HEK293 (cell line): ENCODE data around the gene TMEM170B.

Experiments
- CTCF ChIA-PET: fragments of 350-600 bp; formaldehyde crosslinking; extraction: SDS; loops from one replicate; lab custom pipeline; 2021; ENCODE audit warnings: antibody characterized with exemption; lab: Yijun Ruan, JAX
- POLR2A ChIA-PET: fragments of 300-600 bp; formaldehyde crosslinking; extraction: SDS; loops from one replicate; lab custom pipeline; 2020; ENCODE audit warnings: antibody characterized with exemption, inconsistent platforms; lab: Yijun Ruan, JAX
- H3K27ac ChIP-seq: fragments of 200-500 bp; sonication (Bioruptor generic); 2 replicates; pipeline ENCODE4 v1.5.1; 2014; ENCODE audit warnings: low read depth, low read length, control low read depth, inconsistent platforms; ENCODE audit errors: extremely low read depth
- H3K36me3 ChIP-seq, 2 experiments: fragments of 200-500 bp in 1 of 2; sonication (Bioruptor generic) in 1 of 2; 1 replicate in 1 of 2; 2 replicates in 1 of 2; pipeline ENCODE4 v1.5.1; 2014 to 2017; ENCODE audit warnings: inconsistent platforms in 2 of 2, low read length in 2 of 2; ENCODE audit not compliant: control insufficient read depth in 2 of 2, insufficient read depth in 1 of 2
- H3K4me1 ChIP-seq: fragments of 200-500 bp; sonication (Bioruptor generic); 2 replicates; pipeline ENCODE4 v1.5.1; 2014; ENCODE audit warnings: mild to moderate bottlenecking, low read length, inconsistent platforms; ENCODE audit not compliant: control insufficient read depth, insufficient read depth
- H3K4me3 ChIP-seq: 2 replicates; pipeline ENCODE4 v1.5.1; 2011; ENCODE audit warnings: low read depth, mild to moderate bottlenecking, control low read depth, low read length, moderate library complexity
- H3K9me3 ChIP-seq: fragments of 200-500 bp; sonication (Bioruptor generic); 2 replicates; pipeline ENCODE4 v1.5.1; 2014; ENCODE audit warnings: low read depth, low read length, inconsistent platforms; ENCODE audit not compliant: control insufficient read depth, insufficient read depth
- ATF2 ChIP-seq: fragments of 450-650 bp; formaldehyde crosslinking; IDR thresholded peaks from 2 replicates; pipeline ENCODE4 v1.5.1; 2016; ENCODE audit warnings: missing biosample characterization, missing genetic modification characterization, low read depth
- EGR2 ChIP-seq: fragments of 450-650 bp; formaldehyde crosslinking; IDR thresholded peaks from 2 replicates; pipeline ENCODE4 v1.5.1; 2016; ENCODE audit warnings: low read depth, missing biosample characterization, missing genetic modification characterization
- GFI1B ChIP-seq: fragments of 450-650 bp; formaldehyde crosslinking; IDR thresholded peaks from 2 replicates; pipeline ENCODE4 v1.5.1; 2016; ENCODE audit warnings: missing biosample characterization, missing genetic modification characterization
- ZBTB21 ChIP-seq: fragments of 450-650 bp; formaldehyde crosslinking; IDR thresholded peaks from 2 replicates; pipeline ENCODE4 v1.5.1; 2017; ENCODE audit warnings: missing biosample characterization, missing genetic modification characterization
- ZFHX2 ChIP-seq: fragments of 450-650 bp; formaldehyde crosslinking; conservative IDR thresholded peaks from 2 replicates; pipeline ENCODE4 v1.5.1; 2016; ENCODE audit warnings: missing biosample characterization, missing genetic modification characterization
- ZFP69B ChIP-seq: fragments of 450-650 bp; formaldehyde crosslinking; IDR thresholded peaks from 2 replicates; pipeline ENCODE4 v1.5.1; 2016; ENCODE audit warnings: missing biosample characterization, missing genetic modification characterization
- ZNF221 ChIP-seq: fragments of 450-650 bp; formaldehyde crosslinking; IDR thresholded peaks from 2 replicates; pipeline ENCODE4 v1.5.1; 2017; ENCODE audit warnings: missing biosample characterization, missing genetic modification characterization, borderline replicate concordance
- ZNF266 ChIP-seq: fragments of 450-650 bp; formaldehyde crosslinking; IDR thresholded peaks from 2 replicates; pipeline ENCODE4 v1.5.1; 2016; ENCODE audit warnings: missing biosample characterization, missing genetic modification characterization, low read depth
- ZNF629 ChIP-seq: fragments of 450-650 bp; formaldehyde crosslinking; IDR thresholded peaks from 2 replicates; pipeline ENCODE4 v1.5.1; 2017; ENCODE audit warnings: missing biosample characterization, missing genetic modification characterization
- ZNF692 ChIP-seq: fragments of 450-650 bp; formaldehyde crosslinking; IDR thresholded peaks from 2 replicates; pipeline ENCODE4 v1.5.1; 2016; ENCODE audit warnings: missing biosample characterization, missing genetic modification characterization
- ZNF707 ChIP-seq: fragments of 450-650 bp; formaldehyde crosslinking; IDR thresholded peaks from 2 replicates; pipeline ENCODE4 v1.5.1; 2016; ENCODE audit warnings: missing biosample characterization, missing genetic modification characterization
- ZNF843 ChIP-seq: fragments of 450-650 bp; formaldehyde crosslinking; IDR thresholded peaks from 2 replicates; pipeline ENCODE4 v1.5.1; 2016; ENCODE audit warnings: missing biosample characterization, missing genetic modification characterization
- ZSCAN16 ChIP-seq: fragments of 450-650 bp; formaldehyde crosslinking; IDR thresholded peaks from 2 replicates; pipeline ENCODE4 v1.5.1; 2016; ENCODE audit warnings: missing biosample characterization, missing genetic modification characterization
- ZSCAN4 ChIP-seq: fragments of 450-650 bp; formaldehyde crosslinking; IDR thresholded peaks from 2 replicates; pipeline ENCODE4 v1.5.1; 2017; ENCODE audit warnings: missing biosample characterization, missing genetic modification characterization

The TMEM170B gene

GRCh38 chr6:11491596-11492463 lies 45.7 kb upstream of the TMEM170B start:
- POLR2A ChIA-PET = no interaction called here
- no peaks in the 10 kb centered on the region for H3K36me3 ChIP-seq
- no peaks in the 10 kb centered on the region for H3K4me1 ChIP-seq
- TF ChIP-seq ZNF707 (tag by site-specific recombination) (no peak), ZSCAN4 (tag by site-specific recombination) (peak; percentile 53; the same call in 1 of the 2 replicates)
- TF ChIP-seq, all 188 proteins: peak for 1
- Histone ChIP-seq H3K4me3 (no peak overlapping the region), H3K9me3 (no peaks in the 10 kb centered on the region), H3K27ac (no peak overlapping the region)
- CTCF ChIA-PET = interaction anchor here (0.5 to 1.2 kb wide), 3 partner anchors 59 to 892 kb away, joined by 3 read pairs; no protein-coding TSS in a partner anchor

- no peak for TF ChIP-seq GFI1B (tag by site-specific recombination)
- TF ChIP-seq ATF2 (tag by site-specific recombination) = no peak
- no peak for TF ChIP-seq ZNF843 (tag by site-specific recombination)
- peak; percentile 44; the same call in 1 of the 2 replicates for TF ChIP-seq ZFHX2 (tag by site-specific recombination)
- TF ChIP-seq EGR2 (tag by site-specific recombination) = 0 out of 2 replicates have a peak, but pooled peaks have one; percentile 15
- no peak for TF ChIP-seq ZNF266
- Histone ChIP-seq H3K4me3 (no peak overlapping the region), H3K4me1 (no peaks in the 10 kb centered on the region), H3K27ac (no peak overlapping the region), H3K36me3 (no peaks in the 10 kb centered on the region), H3K9me3 (no peaks in the 10 kb centered on the region)
- ChIA-PET CTCF (interaction anchor here (0.5 to 1.2 kb wide), 5 partner anchors 83 to 893 kb away, joined by 3 to 4 read pairs (median 3); no protein-coding TSS in a partner anchor), POLR2A (no interaction called here)
These were observed 44.9 kb upstream of the TMEM170B start for GRCh38 chr6:11492464-11493290.

GRCh38 chr6:11493974-11494373 lies 43.6 kb upstream of the TMEM170B start:
- Histone ChIP-seq H3K36me3 (no peaks in the 10 kb centered on the region), H3K27ac (no peak overlapping the region), H3K4me1 (no peaks in the 10 kb centered on the region), H3K9me3 (no peaks in the 10 kb centered on the region), H3K4me3 (no peak overlapping the region)
- CTCF ChIA-PET = interaction anchor here (0.6 to 5.0 kb wide), 10 partner anchors 9 to 1018 kb away, joined by 3 to 110 read pairs (median 4); no protein-coding TSS in a partner anchor
- POLR2A ChIA-PET = interaction anchor here (0.6 kb wide), 1 partner anchor 319 kb away, joined by 6 read pairs; no protein-coding TSS in a partner anchor
- TF ChIP-seq ZNF221 = no peak

- no peaks in the 10 kb centered on the region for H3K4me1 ChIP-seq
- ChIA-PET CTCF (interaction anchor here (0.6 to 5.6 kb wide), 66 partner anchors 10 to 1016 kb away, joined by 3 to 110 read pairs (median 8); partner anchors contain the start of gene SMIM13), POLR2A (interaction anchor here (0.6 to 2.1 kb wide), 3 partner anchors 225 to 349 kb away, joined by 3 to 8 read pairs (median 5); no protein-coding TSS in a partner anchor)
- H3K9me3 ChIP-seq = no peaks in the 10 kb centered on the region
- no peak overlapping the region for H3K4me3 ChIP-seq
- no peaks in the 10 kb centered on the region for H3K36me3 ChIP-seq
- H3K27ac ChIP-seq = no peak overlapping the region
- peak; percentile 68; the same call in 1 of the 2 replicates for TF ChIP-seq ZBTB21 (tag by site-specific recombination)
- TF ChIP-seq ZNF629 = peak; percentile 39; the same call in 1 of the 2 replicates
- TF ChIP-seq ATF2 (tag by site-specific recombination) = peak; percentile 27; the same call in 1 of the 2 replicates
- peak; percentile 76 for TF ChIP-seq ZFP69B
- no peak for TF ChIP-seq ZSCAN16 (tag by site-specific recombination)
- TF ChIP-seq ZNF692 = peak; percentile 80
These were observed 42.6 kb upstream of the TMEM170B start for GRCh38 chr6:11494786-11495564.
